ENCODE measurements around the gene SHISA9.

DNA sequence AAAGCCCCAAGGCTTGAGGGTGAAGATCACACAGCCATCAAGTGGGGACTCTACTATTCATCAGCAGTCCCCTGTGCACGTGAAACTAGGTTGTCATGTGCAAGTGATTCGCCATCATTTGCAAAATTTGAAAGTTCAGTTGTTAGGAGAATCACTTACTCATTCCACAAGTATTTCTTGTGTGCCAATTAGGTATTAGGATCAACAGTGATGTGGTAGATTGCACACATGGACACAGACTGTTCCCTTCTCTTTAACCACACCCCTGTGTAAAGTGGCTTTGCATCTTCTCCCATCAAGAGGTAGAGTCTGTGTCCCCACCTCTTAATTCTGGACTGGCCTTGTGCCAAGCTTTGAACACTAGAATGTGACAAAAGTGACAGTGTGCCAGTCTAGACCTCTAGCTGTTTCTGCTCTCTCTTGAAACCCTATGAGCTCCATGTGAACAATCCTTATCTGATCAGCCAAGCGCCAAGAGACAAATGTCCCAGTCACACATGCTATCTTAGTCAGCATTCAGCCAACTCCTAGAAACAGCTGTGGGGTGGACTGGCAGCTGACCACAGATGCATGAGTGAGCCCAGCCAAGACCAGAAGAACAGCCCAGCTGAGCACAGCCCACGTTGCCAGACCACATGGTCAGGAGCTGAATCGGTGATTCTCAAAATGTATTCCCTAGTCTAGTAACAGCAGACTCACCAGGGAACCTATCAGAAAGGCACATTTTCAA lies 31.5 kb upstream of the SHISA9 start:
- TF ChIP-seq CTCF (IDR thresholded peaks at IDR 0.05), result no peak
- no peak for TF ChIP-seq POLR2A (IDR thresholded peaks at IDR 0.05)
- no peak for TF ChIP-seq EP300 (IDR thresholded peaks at IDR 0.05)
